ENCODE data around the gene PYCR2. TPM values are rescaled to one million over a fixed set of nuclear protein-coding genes. Genes with fewer than 3 reads are reported as not detected.

The PYCR2 gene
- total RNA-seq, 1 donor from 2014 or later: 38.1 TPM

GRCh38 chr1:225953315-225953714 is 29.3 kb upstream of the PYCR2 start:
- no peak overlapping the region for H3K4me3 Mint-ChIP-seq (ENCODE audit: unreplicated experiment)
- no peak overlapping the region for H2AFZ ChIP-seq (ENCODE audit: low read depth, low read length)
- no peak overlapping the region for H3K4me3 ChIP-seq (ENCODE audit: insufficient read depth, low read depth, low read length)
- peaks cover 18% of the 10 kb centered on the region for H3K27me3 ChIP-seq (ENCODE audit: insufficient read depth, low read length)
- FAIRE-seq: no peak
- peaks cover 21% of the 10 kb centered on the region for H3K27me3 Mint-ChIP-seq (ENCODE audit: low read depth, unreplicated experiment)
- no peaks in the 10 kb centered on the region for H3K4me1 ChIP-seq (ENCODE audit: insufficient read depth, low read length)
- H3K4me2 ChIP-seq (ENCODE audit: low read length): no peak overlapping the region
- H3K9me3 Mint-ChIP-seq (ENCODE audit: unreplicated experiment): no peaks in the 10 kb centered on the region
- no peaks in the 10 kb centered on the region for H4K20me1 ChIP-seq (ENCODE audit: insufficient read depth, low read length)
- H3K27ac ChIP-seq (ENCODE audit: low read depth, low read length): no peak overlapping the region
- H3K9ac ChIP-seq (ENCODE audit: low read length): no peak overlapping the region
- TF ChIP-seq EZH2 (IDR thresholded peaks at IDR 0.05; ENCODE audit: insufficient read depth, low read length): no peak
- no peak for TF ChIP-seq CTCF (IDR thresholded peaks at IDR 0.05; ENCODE audit: insufficient read depth, low read depth, low read length)
- H3K36me3 ChIP-seq (ENCODE audit: insufficient read depth, low read length): no peaks in the 10 kb centered on the region
- H3K79me2 ChIP-seq (ENCODE audit: insufficient read depth, low read length): no peaks in the 10 kb centered on the region
- DNase-seq (ENCODE audit: low read depth): no peak
- no peaks in the 10 kb centered on the region for H3K36me3 Mint-ChIP-seq (ENCODE audit: low read depth, unreplicated experiment)
- no peak overlapping the region for H3K27ac Mint-ChIP-seq (ENCODE audit: unreplicated experiment)
- H3K9me3 ChIP-seq (ENCODE audit: insufficient read depth, low read depth, low read length): no peaks in the 10 kb centered on the region
- no peaks in the 10 kb centered on the region for H3K4me1 Mint-ChIP-seq (ENCODE audit: low read depth, unreplicated experiment)

- H3K4me3 Mint-ChIP-seq (ENCODE audit: unreplicated experiment): no peak overlapping the region
- Histone ChIP-seq H3K9me3 (ENCODE audit: insufficient read depth, low read depth, low read length) (no peaks in the 10 kb centered on the region), H3K27ac (ENCODE audit: low read depth, low read length) (no peak overlapping the region), H3K4me2 (ENCODE audit: low read length) (no peak overlapping the region), H3K27me3 (ENCODE audit: insufficient read depth, low read length) (peaks cover 24% of the 10 kb centered on the region), H3K79me2 (ENCODE audit: insufficient read depth, low read length) (no peaks in the 10 kb centered on the region), H3K4me3 (ENCODE audit: insufficient read depth, low read depth, low read length) (no peak overlapping the region), H3K4me1 (ENCODE audit: insufficient read depth, low read length) (no peaks in the 10 kb centered on the region), H4K20me1 (ENCODE audit: insufficient read depth, low read length) (no peaks in the 10 kb centered on the region), H2AFZ (ENCODE audit: low read depth, low read length) (no peak overlapping the region), H3K36me3 (ENCODE audit: insufficient read depth, low read length) (no peaks in the 10 kb centered on the region), H3K9ac (ENCODE audit: low read length) (no peak overlapping the region)
- no peak for FAIRE-seq
- peaks cover under 1% of the 10 kb centered on the region for H3K4me1 Mint-ChIP-seq (ENCODE audit: low read depth, unreplicated experiment)
- DNase-seq (ENCODE audit: low read depth): no peak
- H3K9me3 Mint-ChIP-seq (ENCODE audit: unreplicated experiment): no peaks in the 10 kb centered on the region
- H3K36me3 Mint-ChIP-seq (ENCODE audit: low read depth, unreplicated experiment): no peaks in the 10 kb centered on the region
- no peak overlapping the region for H3K27ac Mint-ChIP-seq (ENCODE audit: unreplicated experiment)
- TF ChIP-seq CTCF (IDR thresholded peaks at IDR 0.05; ENCODE audit: insufficient read depth, low read depth, low read length) (no peak), EZH2 (IDR thresholded peaks at IDR 0.05; ENCODE audit: insufficient read depth, low read length) (no peak)
- H3K27me3 Mint-ChIP-seq (ENCODE audit: low read depth, unreplicated experiment): peaks cover 35% of the 10 kb centered on the region
Observed at GRCh38 chr1:225950905-225951497, 27.0 kb upstream of the PYCR2 start.

GRCh38 chr1:225949041-225949440 is 25.0 kb upstream of the PYCR2 start:
- Histone ChIP-seq H3K27me3 (ENCODE audit: insufficient read depth, low read length) (peaks cover 19% of the 10 kb centered on the region), H3K36me3 (ENCODE audit: insufficient read depth, low read length) (no peaks in the 10 kb centered on the region), H4K20me1 (ENCODE audit: insufficient read depth, low read length) (no peaks in the 10 kb centered on the region), H3K4me2 (ENCODE audit: low read length) (no peak overlapping the region), H3K79me2 (ENCODE audit: insufficient read depth, low read length) (no peaks in the 10 kb centered on the region), H3K4me3 (ENCODE audit: insufficient read depth, low read depth, low read length) (no peak overlapping the region), H3K27ac (ENCODE audit: low read depth, low read length) (no peak overlapping the region), H3K9ac (ENCODE audit: low read length) (no peak overlapping the region), H3K4me1 (ENCODE audit: insufficient read depth, low read length) (no peaks in the 10 kb centered on the region), H2AFZ (ENCODE audit: low read depth, low read length) (no peak overlapping the region), H3K9me3 (ENCODE audit: insufficient read depth, low read depth, low read length) (no peaks in the 10 kb centered on the region)
- TF ChIP-seq CTCF (IDR thresholded peaks at IDR 0.05; ENCODE audit: insufficient read depth, low read depth, low read length) (no peak), EZH2 (IDR thresholded peaks at IDR 0.05; ENCODE audit: insufficient read depth, low read length) (no peak)
- no peaks in the 10 kb centered on the region for H3K36me3 Mint-ChIP-seq (ENCODE audit: low read depth, unreplicated experiment)
- peaks cover 1% of the 10 kb centered on the region for H3K9me3 Mint-ChIP-seq (ENCODE audit: unreplicated experiment)
- H3K27ac Mint-ChIP-seq (ENCODE audit: unreplicated experiment): no peak overlapping the region
- H3K27me3 Mint-ChIP-seq (ENCODE audit: low read depth, unreplicated experiment): peaks cover 40% of the 10 kb centered on the region
- FAIRE-seq: no peak
- DNase-seq (ENCODE audit: low read depth): no peak
- peaks cover 4% of the 10 kb centered on the region for H3K4me1 Mint-ChIP-seq (ENCODE audit: low read depth, unreplicated experiment)
- no peak overlapping the region for H3K4me3 Mint-ChIP-seq (ENCODE audit: unreplicated experiment)
